ENCODE data around the gene TBX19.

TBX19 gene

GRCh38 chr1:168281603-168282325 is 1.1 kb downstream of the TBX19 start:
- no peak for DNase-seq (ENCODE audit: low read depth)

GRCh38 chr1:168285521-168285790 is 4.8 kb downstream of the TBX19 start:
- no peak for DNase-seq (ENCODE audit: low read depth)

GRCh38 chr1:168285971-168286927 is 5.6 kb downstream of the TBX19 start:
- DNase-seq (ENCODE audit: low read depth), result no peak

GRCh38 chr1:168287237-168287664 is 6.6 kb downstream of the TBX19 start:
- DNase-seq (ENCODE audit: low read depth), result peak; percentile 30

GRCh38 chr1:168288311-168289052 is 7.8 kb downstream of the TBX19 start:
- no peak for DNase-seq (ENCODE audit: low read depth)

- DNase-seq (ENCODE audit: low read depth), result no peak
These were observed 10.7 kb downstream of the TBX19 start for GRCh38 chr1:168291222-168291837.

- no peak for DNase-seq (ENCODE audit: low read depth)
These were observed 12.7 kb downstream of the TBX19 start for GRCh38 chr1:168293356-168293755.

- DNase-seq (ENCODE audit: low read depth), result no peak
These were observed 14.9 kb downstream of the TBX19 start for GRCh38 chr1:168295411-168296114.

- no peak for DNase-seq (ENCODE audit: low read depth)
These were observed 16.5 kb downstream of the TBX19 start for GRCh38 chr1:168297019-168297730.

- no peak for DNase-seq (ENCODE audit: low read depth)
These were observed 17.8 kb downstream of the TBX19 start for GRCh38 chr1:168298446-168298845.

- DNase-seq (ENCODE audit: low read depth), result no peak
These were observed 19.9 kb downstream of the TBX19 start for GRCh38 chr1:168300626-168301025.

GRCh38 chr1:168301664-168302320 is 21.1 kb downstream of the TBX19 start:
- DNase-seq (ENCODE audit: low read depth), result peak; percentile 49

GRCh38 chr1:168303716-168304540 is 23.3 kb downstream of the TBX19 start:
- DNase-seq (ENCODE audit: low read depth), result no peak

GRCh38 chr1:168304865-168305264 is 24.2 kb downstream of the TBX19 start:
- no peak for DNase-seq (ENCODE audit: low read depth)

- DNase-seq (ENCODE audit: low read depth), result no peak
These were observed 32.3 kb downstream of the TBX19 start for GRCh38 chr1:168312718-168313604.

GRCh38 chr1:168316142-168316541 is 35.5 kb downstream of the TBX19 start:
- DNase-seq (ENCODE audit: low read depth), result no peak

- no peak for DNase-seq (ENCODE audit: low read depth)
These were observed 36.6 kb downstream of the TBX19 start for GRCh38 chr1:168317309-168317708.

GRCh38 chr1:168319691-168320090 is 39.0 kb downstream of the TBX19 start:
- DNase-seq (ENCODE audit: low read depth), result no peak

All from HS-5 (cell line).